HG03521 (cell line): ENCODE data around the gene NOCT.
"Not testable (repeated sequence)": the region's sequence is repeated elsewhere in the genome, so short reads cannot be mapped to it uniquely, and the experiment has no call there.

Experiments
- ATAC-seq: cut with Tn5 transposase; IDR thresholded peaks from one replicate; pipeline ENCODE4 v1.9.1; 2021; ENCODE audit warnings: mild to moderate bottlenecking, moderate library complexity; ENCODE audit not compliant: unreplicated experiment

NOCT gene, protein sequence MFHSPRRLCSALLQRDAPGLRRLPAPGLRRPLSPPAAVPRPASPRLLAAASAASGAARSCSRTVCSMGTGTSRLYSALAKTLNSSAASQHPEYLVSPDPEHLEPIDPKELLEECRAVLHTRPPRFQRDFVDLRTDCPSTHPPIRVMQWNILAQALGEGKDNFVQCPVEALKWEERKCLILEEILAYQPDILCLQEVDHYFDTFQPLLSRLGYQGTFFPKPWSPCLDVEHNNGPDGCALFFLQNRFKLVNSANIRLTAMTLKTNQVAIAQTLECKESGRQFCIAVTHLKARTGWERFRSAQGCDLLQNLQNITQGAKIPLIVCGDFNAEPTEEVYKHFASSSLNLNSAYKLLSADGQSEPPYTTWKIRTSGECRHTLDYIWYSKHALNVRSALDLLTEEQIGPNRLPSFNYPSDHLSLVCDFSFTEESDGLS

DNA sequence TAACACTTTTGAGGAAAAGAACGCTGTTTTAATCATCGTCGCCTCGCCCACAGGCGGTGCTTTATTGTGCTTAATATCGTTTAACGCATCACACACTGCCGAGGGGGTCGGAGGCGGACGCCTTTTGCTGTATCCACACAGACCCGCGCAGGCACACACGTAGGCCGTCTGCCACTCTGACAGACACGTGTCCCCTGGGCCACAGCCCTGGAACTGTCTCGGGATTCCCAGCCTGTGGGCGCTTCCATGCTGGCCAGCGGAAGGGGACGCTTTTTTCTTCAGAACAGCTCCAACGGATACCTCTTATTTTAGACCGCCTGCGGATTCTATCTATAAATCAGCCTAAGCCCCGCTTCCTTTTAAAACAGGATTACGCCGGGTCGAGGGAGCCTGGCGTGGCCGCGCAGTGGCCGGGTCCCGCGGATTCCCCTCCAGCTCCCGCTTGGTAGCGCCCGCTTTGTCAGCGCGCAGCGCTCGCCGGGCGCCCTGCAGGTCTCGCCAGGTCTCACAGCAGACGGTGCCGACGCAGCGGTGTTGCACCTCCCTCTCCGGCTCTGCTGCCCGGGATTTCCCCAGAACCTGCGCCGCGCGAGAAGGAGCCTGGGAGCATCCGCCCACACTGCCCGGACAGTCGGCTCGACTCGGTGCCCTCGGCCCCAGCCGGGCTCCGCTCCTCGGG, at the start of gene NOCT:
Gene NOCT (plus strand): TSS at position 513 of the 679 bp plus-strand sequence. CDS start 201 bp downstream, outside the sequence.
- ATAC-seq, result peak; percentile 93

DNA sequence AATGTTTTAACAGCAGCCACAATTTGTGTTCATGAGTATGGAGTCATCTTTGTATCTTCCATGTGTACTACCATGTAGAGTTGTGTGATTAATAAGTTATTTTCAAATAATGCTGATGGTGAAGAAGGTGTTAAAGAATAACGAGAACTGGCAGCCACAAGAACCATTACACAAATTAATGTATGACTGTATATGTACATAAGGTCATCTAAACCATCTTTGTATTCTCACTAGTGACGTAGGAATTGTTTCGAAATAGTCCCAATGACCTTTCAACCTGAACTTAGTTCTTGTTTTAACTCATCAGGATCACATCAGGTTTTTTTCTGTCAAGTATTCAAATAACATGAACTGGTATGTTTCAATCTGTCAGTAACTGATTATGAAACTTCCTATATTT, 48.3 kb upstream of the NOCT start:
- peak; percentile 88 for ATAC-seq

DNA sequence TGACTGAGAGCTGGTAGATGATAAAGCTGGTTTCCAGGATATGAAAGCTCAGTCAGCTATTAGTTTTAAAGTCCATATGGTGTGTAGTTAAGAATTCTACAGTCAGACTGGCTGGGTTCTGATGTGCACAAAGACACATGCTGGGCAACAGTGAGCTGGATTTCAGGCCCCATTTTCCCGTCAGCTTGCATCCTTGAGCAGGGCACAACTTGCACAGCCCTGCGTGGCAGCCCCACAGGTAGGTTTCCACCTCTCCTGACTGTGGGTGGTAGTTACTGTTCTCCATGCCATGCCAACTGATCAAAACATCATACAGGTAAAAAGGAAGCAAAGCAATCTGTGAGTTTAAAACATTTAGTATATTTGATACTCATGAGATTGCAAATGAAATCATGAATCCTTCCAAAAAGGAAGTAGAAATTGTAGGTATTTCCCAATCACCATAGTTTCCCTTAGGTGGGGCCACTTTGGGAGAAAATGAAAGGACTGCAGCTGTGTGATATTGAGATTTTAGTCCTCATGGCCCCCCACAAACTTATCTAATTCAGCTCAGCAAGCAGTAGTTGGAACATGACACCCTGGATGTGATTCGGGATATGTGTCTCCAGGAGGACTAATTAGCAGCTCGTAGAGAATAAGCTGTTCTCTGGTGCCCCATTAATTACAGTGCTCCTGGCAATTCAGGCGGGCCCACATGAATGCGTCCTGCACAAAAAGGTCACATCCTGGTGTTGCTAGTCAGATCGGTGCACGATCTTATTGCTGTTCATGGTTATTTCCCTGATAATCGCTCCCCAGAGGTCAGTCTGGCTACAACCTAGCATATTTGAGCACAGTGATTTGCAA, 42.4 kb upstream of the NOCT start:
- ATAC-seq, result no peak

DNA sequence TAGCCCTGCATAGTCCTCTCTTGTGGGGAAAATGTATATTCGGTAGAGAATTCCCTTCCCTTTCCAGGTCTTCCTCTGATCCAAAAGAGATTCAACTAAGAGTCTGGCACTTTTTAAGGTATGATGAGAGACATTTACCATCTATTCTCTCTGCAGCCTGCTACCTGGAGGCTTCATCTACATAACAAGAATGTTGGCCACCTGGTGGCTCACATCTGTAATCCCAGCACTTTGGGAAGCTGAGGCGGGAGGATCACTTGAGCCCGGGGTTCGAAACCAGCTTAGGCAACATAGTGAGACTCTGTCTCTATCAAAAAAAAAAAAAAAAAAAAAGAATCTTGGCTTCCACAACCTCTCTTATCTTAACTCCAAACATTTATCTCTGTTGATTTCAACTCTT, 40.4 kb upstream of the NOCT start:
- no peak for ATAC-seq

DNA sequence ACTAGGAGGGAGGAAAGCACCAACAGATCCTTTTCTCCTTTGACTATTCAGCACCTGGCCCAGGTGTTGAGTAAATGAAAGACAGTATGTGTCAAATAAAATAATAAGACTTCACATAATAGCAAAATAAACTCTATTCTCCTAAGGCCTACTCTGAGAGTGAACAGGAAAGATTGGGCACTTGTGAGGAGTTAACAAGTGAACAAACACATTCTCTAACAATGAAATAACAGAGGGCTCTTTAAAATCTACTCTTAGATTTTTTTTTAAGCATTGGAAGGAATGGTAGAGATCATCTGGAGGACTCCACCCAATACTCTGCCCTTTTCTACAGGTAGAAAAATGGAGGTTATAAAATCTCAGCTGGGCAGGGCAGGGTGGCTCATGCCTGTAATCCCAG, 39.1 kb upstream of the NOCT start:
- no peak for ATAC-seq

DNA sequence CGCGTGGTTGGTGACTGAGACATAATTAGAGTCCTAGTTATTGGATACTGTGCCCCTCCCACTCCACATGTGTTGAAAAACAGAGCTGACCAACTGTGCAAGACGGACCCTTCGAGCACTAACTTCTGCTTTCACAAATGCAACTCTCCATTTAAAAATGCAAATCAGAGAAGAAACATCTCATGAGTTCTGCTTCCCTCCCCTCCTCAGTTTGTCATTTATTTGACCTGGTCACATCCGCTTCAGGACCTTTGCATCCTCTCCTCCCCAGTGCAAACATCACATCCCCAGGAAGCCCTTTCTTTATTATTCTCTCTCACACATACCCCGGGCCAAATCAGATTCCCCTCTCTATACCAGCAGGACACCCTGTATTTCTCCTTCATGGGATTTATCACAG, 38.1 kb upstream of the NOCT start:
- peak; percentile 86 for ATAC-seq

DNA sequence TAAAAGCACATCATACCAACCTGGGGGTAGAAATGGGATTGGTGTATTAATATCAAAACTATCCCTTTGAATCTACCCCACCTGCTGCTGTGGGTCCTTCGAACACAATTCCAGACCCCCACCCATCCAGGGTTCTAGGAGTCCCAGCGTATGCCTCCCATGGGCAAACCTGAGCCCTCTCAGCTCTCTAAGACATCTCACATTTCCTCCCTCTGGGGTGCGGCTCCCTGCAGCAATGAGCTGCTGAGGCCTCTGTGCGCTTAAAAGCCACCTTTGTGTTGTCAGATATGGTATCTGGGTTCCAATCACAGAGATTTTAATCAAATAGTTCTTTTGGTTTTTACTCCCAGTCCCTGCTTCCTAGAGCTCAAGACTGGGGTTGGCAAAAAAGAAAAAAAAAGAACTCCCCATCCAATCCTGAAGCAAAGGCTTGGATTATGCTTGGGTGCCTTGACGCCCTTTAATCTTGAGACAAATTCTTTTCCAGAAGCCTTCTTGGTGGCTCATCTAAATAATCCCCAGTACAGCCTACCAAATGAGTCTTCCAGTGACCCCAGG, 37.5 kb upstream of the NOCT start:
- no peak for ATAC-seq

DNA sequence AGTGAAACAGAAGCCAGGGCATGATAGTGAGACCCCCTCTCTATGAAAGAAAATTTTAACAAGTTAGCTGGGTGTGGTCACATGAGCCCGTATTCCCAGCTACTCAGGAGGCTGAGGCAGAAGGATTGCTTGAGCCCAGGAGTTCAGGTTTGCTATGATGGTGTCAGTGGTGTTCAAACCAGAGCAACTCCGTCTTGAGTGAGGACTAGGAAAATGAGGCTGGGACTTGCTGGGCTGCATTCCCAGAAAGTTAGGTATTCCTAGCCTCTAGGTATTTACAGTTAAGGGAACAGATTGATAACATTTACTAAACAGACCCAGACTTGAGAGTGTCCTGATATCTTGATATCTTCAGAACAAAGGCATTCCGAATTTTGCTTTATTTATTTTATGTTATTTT, 37.0 kb upstream of the NOCT start:
- no peak for ATAC-seq

DNA sequence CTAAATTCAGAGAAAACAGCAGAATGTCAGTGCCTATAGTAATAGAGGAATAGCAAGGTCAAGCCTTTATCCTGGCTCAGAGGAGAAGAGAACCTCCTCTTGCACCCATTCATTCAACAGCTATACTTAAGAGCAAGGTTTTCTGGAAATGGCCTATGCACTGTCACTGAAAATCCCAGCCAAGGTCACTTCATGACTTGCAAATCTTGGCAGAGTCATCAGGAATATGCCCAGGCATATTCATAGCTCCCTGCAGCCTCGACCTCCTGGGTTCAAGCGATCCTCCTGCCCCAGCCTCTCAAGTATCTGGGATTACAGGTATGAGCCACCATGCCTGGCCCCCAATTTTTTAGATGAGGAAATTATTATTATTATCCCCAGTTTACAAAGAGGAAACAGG, 35.8 kb upstream of the NOCT start:
- ATAC-seq, result no peak

DNA sequence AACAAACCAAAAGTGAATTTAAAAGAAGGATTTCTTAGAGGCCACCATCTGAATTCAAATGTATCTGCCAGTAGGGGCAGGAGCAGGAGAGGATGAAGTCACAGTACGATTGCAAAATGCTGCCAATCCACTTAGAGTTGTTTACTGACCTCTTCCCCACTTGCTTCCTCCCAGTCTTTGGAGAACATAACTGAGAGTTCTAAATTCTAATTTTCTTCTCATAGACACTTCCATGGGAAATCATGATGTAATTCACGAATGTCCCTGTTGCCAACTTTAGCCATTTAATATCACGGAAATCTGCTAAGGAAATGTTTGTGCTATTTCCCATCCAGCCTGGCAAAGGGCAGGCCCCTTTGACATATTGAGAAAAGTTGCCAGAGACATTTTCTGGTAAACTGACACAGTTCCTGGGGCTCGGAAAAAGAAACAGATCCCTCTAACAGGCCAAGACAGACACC, 33.6 kb upstream of the NOCT start:
- ATAC-seq, result no peak

DNA sequence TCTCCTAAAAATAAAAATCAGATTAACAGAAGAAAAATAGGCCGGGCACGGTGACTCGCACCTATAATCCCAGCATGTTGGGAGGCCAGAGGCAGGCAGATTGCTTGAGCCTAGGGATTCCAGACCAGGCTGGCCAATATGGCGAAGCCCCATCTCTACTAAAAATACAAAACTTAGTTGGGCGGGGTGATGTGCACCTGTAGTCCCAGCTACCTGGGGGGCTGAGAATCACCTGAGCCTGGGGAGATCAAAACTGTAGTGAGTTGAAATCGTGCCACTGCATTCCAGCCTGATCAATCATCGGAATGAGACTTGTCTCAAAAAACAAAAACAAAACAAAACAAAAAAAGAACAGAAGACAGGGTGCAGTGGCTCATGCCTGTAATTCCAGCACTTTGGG, 32.8 kb upstream of the NOCT start:
- no peak for ATAC-seq

DNA sequence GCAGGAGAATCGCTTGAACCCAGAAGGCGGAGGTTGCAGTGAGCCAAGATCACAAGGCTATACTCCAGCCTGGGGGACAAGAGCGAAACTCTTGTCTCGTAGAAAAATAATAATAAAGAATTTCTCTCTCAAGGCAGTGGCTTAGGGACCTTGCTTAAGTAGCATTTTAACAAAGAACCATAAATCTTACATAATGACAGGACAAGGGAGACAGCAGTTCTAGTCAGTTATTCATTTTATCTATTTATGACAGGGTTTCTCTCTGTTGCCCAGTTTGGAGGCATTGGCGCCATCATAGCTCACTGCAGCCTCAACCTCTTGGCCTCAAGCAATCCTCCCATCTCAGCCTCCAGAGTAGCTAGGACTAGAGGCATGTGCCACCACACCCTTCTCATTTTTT, 31.9 kb upstream of the NOCT start:
- no peak for ATAC-seq

DNA sequence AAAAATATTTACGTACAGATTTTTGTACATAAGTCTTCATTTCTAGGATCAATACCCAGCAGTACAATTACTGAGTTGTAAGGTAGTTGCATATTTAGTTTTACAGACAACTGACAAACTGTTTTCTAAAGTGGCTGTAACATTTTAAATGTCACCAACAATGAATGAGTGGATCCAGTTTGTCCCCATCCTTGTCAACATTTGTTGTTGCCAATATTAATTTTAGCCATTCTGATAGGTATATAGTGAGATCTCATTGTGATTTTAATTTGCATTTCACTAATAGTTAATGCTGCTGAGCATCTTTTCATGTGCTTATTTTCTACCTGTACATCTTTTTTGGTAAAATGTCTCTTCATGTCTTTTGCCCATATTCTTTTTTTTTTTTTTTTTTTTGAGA, 30.9 kb upstream of the NOCT start:
- no peak for ATAC-seq

DNA sequence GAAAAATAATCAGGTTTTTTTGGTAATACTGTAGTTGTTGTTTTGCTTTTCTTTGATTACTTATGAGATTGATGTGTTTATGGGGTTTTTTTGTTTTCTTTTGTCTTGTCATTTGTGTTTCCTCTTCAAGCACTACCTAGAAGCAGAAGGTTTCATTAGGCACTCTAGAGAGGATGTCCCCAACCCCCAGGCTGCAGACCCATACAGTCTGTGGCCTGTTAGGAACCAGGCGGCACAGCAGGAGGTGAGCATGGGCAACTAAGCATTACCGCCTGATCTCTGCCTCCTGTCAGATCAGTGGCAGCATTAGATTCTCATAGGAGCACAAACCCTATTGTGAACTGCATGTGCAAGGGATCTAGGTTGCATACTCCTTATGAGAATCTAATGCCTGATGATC, 22.9 kb upstream of the NOCT start:
- ATAC-seq, result no peak

DNA sequence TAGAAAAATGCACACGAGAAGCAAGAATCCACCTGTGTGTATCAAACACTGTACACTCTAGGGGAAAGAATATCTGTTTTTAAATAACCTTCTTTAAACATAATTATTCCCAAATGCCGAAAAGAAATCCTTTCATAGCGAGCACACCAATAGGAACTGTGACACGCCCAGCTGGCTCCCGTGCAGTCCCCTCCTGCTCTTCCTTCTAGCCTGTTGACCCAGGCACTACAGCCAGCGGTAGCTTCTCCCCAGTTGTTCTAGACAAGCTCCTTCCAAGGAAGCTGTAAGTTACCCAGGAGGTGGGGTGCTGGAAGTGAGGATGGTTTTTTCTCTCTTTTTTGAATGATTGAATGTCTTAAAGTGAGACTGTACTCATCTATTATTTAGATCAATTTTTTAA, 19.5 kb upstream of the NOCT start:
- ATAC-seq, result no peak

DNA sequence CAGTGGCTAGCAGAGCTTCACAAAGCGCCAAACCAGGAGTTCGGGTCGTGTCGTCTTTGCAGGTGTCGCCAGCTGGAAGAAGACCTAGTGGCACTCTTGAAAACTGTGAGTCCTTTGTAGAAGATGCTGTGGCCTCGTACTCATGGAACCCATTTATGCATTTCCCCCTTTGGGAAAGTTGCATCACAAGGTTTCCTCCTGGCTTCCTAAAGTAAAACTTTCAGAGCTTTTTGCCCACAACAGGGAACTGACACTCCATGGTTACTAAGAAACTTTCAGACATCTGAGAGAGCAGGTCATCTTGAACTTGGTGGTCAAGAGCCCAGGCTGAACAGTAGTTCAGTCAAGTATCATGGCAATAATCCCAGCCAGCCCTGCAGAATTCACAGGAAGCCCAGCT, 15.9 kb upstream of the NOCT start:
- ATAC-seq, result no peak

DNA sequence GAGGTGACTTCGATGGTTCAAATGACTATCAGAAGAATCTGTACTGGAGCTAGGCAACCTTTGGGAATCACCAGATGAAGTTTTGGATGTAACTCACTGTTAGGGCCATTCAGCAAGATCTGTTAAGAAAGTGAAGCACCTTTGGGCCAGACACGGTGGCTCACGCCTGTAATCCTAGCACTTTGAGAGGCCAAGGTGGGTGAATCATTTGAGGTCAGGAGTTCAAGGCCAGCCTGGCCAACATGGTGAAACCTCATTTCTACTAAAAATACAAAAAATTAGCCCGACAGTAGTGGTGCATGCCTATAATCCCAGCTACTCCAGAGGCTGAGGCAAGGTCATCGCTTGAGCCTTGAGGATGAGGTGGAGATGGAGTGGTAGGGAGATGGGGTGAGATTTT, 15.4 kb upstream of the NOCT start:
- ATAC-seq, result not testable (repeated sequence)

DNA sequence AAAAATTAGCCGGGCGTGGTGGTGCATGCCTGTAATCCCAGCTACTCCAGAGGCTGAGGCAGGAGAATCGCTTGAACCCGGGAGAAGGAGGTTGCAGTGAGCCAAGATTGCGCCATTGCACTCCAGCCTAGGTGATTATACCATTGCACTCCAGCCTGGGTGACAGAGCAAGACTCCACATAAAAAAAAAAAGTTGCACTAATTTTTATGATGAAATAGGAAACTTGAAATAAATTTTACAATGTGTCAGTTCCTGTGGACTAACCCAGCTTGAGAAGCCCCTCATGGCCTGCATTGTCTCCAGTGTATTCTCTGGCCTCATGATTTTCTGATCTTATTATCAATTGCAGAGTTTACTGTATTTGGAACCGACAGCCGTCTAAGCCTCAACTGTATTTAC, 14.2 kb upstream of the NOCT start:
- ATAC-seq, result not testable (repeated sequence)

DNA sequence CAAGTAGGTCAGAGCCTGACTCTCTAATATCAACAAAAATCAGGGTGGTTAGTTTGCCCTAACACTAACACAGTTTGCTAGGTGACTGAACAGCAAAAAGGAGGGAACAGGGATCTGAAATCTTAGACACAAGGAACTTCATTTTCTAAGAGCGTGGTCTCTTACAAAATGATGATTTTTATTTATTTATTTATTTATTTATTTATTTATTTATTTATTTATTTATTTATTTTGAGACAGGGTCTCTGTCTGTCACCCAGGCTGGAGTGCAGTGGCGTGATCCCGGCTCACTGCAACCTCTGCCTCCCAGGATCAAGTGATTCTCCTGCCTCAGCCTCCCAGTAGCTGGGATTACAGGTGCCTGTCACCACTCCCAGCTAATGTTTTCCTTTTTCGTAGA, 11.9 kb upstream of the NOCT start:
- ATAC-seq, result not testable (repeated sequence)

DNA sequence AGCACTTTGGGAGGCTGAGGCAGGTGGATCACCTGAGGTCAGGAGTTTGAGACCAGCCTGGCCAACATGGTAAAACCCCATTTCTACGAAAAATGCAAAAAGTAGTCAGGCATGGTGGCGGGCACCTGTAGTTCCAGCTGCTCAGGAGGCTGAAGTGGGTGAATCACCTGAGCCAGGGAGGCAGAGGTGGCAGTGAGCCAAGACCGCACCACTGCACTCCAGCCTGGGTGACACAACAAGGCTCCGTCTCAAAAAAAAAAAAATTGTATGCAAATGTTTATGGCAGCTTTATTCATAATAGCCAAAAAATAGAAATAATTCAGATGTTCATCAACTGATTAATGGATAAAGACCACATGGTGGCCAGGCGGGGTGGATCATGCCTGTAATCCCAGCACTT, 9.8 kb upstream of the NOCT start:
- ATAC-seq, result no peak

DNA sequence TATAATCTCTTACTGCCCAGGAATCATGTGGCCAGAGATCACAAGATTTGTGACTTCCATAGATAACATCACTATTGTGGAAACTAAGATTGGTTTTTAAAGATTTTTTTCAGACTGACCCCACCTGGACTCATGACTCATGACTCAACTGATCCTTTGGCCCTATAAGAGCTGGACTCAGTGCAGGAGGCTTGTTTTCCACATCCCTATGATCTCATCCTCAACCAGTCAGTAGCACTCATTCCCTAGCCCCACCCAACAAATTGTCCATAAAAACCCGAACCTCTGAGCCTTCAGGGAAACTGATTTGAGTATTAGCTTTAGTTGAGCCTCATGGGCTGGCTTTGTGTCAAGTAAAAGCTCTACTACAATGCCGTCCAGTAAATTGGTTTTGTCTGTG, 7.9 kb upstream of the NOCT start:
- no peak for ATAC-seq
